ENCODE results near the gene ZNF462.

- no peak for TF ChIP-seq CTCF (IDR thresholded peaks at IDR 0.05; ENCODE audit: low read depth, low read length)
- no peak for TF ChIP-seq POLR2A (IDR thresholded peaks at IDR 0.05; ENCODE audit: extremely low read depth, insufficient read length)
- TF ChIP-seq MAX (IDR thresholded peaks at IDR 0.05; ENCODE audit: low read depth, low read length), result no peak
Observed at GRCh38 chr9:106885451-106885850, 22.5 kb downstream of the ZNF462 start.

All from NB4 (cell line).